HL-60 (cell line): ENCODE measurements around the gene DLX5.

Experiments
- DNase-seq, 2 experiments: peaks; one replicate each; pipeline ENCODE4 v3.0.0-alpha.2; 2010 to 2020; ENCODE audit warnings: low read depth in 1 of 2, low spot score in 1 of 2
- H3K27ac ChIP-seq: fragments of 250-450 bp; sonication (Bioruptor Pico); replicated peaks from 2 replicates; pipeline ENCODE4 v1.5.1; 2020; ENCODE audit warnings: mild to moderate bottlenecking, moderate library complexity
- H3K27me3 ChIP-seq: fragments of 250-450 bp; sonication (Bioruptor Pico); 2 replicates; pipeline ENCODE4 v1.5.1; 2021; ENCODE audit warnings: mild to moderate bottlenecking, moderate library complexity; ENCODE audit not compliant: insufficient read depth, poor library complexity, severe bottlenecking
- H3K4me3 ChIP-seq: replicated peaks from 2 replicates; pipeline ENCODE4 v1.5.1; 2011; ENCODE audit warnings: mild to moderate bottlenecking, control low read depth, low read length; ENCODE audit not compliant: insufficient read depth
- CTCF ChIP-seq: IDR thresholded peaks from one replicate; pipeline ENCODE4 v1.5.1; 2011; ENCODE audit warnings: low read length, control low read depth, inconsistent platforms; ENCODE audit not compliant: insufficient read depth
- GABPA ChIP-seq: IDR thresholded peaks from 2 replicates; pipeline ENCODE4 v1.6.1; 2012; ENCODE audit warnings: low read depth
- POLR2AphosphoS5 ChIP-seq: IDR thresholded peaks from 2 replicates; pipeline ENCODE4 v1.6.1; 2012; ENCODE audit warnings: low read depth
- SPI1 ChIP-seq: IDR thresholded peaks from 2 replicates; pipeline ENCODE4 v1.6.1; 2012; ENCODE audit warnings: low read depth, mild to moderate bottlenecking, borderline replicate concordance
- TF ChIP-seq, protein P1 (sequence below): IDR thresholded peaks from 2 replicates; pipeline ENCODE4 v1.6.1; 2012; ENCODE audit warnings: low read depth; ENCODE audit not compliant: insufficient replicate concordance

DLX5 gene

DNA sequence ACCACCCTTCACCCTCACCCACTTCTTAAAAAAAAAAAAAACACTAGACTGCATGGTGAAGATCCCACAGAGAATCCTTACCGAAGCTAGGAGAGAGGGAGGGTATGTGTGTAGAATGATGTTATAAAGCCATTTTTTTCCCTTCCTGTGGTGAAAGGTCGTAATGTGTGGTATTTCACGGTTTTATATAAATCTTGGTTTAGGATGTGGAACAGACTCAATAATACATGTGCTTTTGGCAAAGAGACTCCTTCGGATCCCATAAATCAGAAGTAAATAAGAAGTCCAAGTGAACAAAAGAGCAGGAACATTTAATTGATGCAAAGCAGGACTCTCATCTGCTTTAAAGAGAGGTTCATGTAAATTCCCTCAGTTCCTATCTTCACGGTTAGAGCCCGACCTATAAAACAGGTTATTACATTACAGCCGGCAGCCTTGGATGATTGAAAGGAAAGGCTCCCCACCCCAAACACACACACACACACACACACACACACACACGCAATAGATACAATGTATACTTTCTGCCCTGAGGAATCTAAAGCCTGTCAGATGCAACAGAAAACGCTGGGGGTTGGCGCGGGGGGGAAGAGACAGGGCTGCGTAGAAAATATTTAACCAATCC is 8.8 kb downstream of the DLX5 start:
- Histone ChIP-seq H3K27ac (no peak overlapping the region), H3K27me3 (peaks cover 73% of the 10 kb centered on the region), H3K4me3 (no peak overlapping the region)
- DNase-seq = no peak
- no peak for TF ChIP-seq CTCF
- TF ChIP-seq, protein P1, sequence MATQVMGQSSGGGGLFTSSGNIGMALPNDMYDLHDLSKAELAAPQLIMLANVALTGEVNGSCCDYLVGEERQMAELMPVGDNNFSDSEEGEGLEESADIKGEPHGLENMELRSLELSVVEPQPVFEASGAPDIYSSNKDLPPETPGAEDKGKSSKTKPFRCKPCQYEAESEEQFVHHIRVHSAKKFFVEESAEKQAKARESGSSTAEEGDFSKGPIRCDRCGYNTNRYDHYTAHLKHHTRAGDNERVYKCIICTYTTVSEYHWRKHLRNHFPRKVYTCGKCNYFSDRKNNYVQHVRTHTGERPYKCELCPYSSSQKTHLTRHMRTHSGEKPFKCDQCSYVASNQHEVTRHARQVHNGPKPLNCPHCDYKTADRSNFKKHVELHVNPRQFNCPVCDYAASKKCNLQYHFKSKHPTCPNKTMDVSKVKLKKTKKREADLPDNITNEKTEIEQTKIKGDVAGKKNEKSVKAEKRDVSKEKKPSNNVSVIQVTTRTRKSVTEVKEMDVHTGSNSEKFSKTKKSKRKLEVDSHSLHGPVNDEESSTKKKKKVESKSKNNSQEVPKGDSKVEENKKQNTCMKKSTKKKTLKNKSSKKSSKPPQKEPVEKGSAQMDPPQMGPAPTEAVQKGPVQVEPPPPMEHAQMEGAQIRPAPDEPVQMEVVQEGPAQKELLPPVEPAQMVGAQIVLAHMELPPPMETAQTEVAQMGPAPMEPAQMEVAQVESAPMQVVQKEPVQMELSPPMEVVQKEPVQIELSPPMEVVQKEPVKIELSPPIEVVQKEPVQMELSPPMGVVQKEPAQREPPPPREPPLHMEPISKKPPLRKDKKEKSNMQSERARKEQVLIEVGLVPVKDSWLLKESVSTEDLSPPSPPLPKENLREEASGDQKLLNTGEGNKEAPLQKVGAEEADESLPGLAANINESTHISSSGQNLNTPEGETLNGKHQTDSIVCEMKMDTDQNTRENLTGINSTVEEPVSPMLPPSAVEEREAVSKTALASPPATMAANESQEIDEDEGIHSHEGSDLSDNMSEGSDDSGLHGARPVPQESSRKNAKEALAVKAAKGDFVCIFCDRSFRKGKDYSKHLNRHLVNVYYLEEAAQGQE = no peak
- no peak for TF ChIP-seq GABPA
- TF ChIP-seq SPI1 = no peak
- no peak for TF ChIP-seq POLR2AphosphoS5

GRCh38 chr7:97015279-97015678 is 9.4 kb downstream of the DLX5 start:
- no peak for DNase-seq
- Histone ChIP-seq H3K27me3 (peaks cover 72% of the 10 kb centered on the region), H3K27ac (no peak overlapping the region), H3K4me3 (no peak overlapping the region)
- TF ChIP-seq POLR2AphosphoS5 (no peak), CTCF (no peak), SPI1 (no peak), GABPA (no peak)
- TF ChIP-seq, protein P1 = no peak

DNA sequence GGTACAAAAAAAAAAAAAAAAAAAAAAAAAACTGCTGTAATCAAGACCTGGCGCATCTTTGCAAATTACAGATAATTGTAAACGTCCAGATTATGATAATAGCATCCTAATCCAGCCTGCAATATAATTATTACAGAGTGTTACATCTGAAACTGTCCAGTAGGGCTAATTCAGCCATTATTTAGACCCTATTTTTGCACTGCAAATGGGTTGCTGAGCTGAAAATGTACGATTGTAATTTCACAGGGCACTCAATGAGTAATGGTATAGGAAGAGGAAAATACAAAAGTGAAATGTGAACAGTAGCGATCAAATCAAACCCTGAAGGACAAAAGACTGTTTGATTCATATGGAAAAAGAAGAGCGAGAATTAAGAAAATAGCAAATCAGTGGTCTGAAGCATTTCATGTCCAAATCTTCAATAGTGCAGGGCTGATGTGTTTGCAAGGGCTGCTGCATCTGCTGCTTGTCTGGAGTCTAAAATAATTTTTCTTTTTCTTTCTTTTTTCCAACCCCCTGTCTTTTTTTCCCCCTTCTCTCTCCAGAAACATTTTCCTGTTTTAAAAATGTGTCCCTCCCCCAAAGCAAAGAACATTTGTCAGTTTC is 10.4 kb downstream of the DLX5 start:
- peaks cover 74% of the 10 kb centered on the region for H3K27me3 ChIP-seq
- no peak for DNase-seq
- H3K4me3 ChIP-seq = no peak overlapping the region
- no peak overlapping the region for H3K27ac ChIP-seq
- TF ChIP-seq POLR2AphosphoS5 (no peak), SPI1 (no peak), GABPA (no peak), CTCF (no peak)
- TF ChIP-seq, protein P1 = no peak
